Coronary artery (tissue), 2 donors: ENCODE data around the gene PDE9A.
A peak's percentile ranks its signal among the peaks of the same experiment; 100 is the strongest.

Experiments used
- DNase-seq: peaks from one replicate; pipeline ENCODE4 v3.0.0-alpha.2; 2017; ENCODE audit warnings: low spot score
- H3K27ac ChIP-seq, 2 donors: fragments of 200-600 bp; sonication (generic); one replicate each; pipeline ENCODE4 v1.5.1; 2016 to 2019
- H3K4me3 ChIP-seq: fragments of 200-600 bp; sonication (generic); 2 replicates; pipeline ENCODE4 v1.5.1; 2016; ENCODE audit warnings: mild to moderate bottlenecking, moderate library complexity
- CTCF ChIP-seq: fragments of 200-600 bp; sonication (generic); IDR thresholded peaks from one replicate; pipeline ENCODE4 v1.5.1; 2019; ENCODE audit warnings: antibody characterized with exemption

The PDE9A gene

GRCh38 chr21:42668298-42668992 lies 15.0 kb downstream of the PDE9A start:
- H3K27ac ChIP-seq, result peak overlapping the region in 1 of 2 donors; percentile 19
- no peak for TF ChIP-seq CTCF
- DNase-seq, result no peak
- H3K4me3 ChIP-seq, result peak overlapping the region; percentile 12

- no peak for DNase-seq
- Histone ChIP-seq H3K4me3 (peak overlapping the region; percentile 12), H3K27ac (peak overlapping the region in 1 of 2 donors; percentile 19)
- no peak for TF ChIP-seq CTCF
Observed at GRCh38 chr21:42669041-42669440, 15.6 kb downstream of the PDE9A start.

- Histone ChIP-seq H3K27ac (no peak overlapping the region), H3K4me3 (no peak overlapping the region)
- no peak for DNase-seq
- TF ChIP-seq CTCF, result no peak
Observed at GRCh38 chr21:42670058-42670880, 16.8 kb downstream of the PDE9A start.

GRCh38 chr21:42670884-42671283 lies 17.5 kb downstream of the PDE9A start:
- no peak for TF ChIP-seq CTCF
- Histone ChIP-seq H3K4me3 (no peak overlapping the region), H3K27ac (no peak overlapping the region)
- DNase-seq, result no peak

GRCh38 chr21:42671778-42672593 lies 18.6 kb downstream of the PDE9A start:
- DNase-seq, result no peak
- H3K27ac ChIP-seq, result no peak overlapping the region
- H3K4me3 ChIP-seq, result no peak overlapping the region
- TF ChIP-seq CTCF, result no peak

- no peak for DNase-seq
- H3K4me3 ChIP-seq, result no peak overlapping the region
- no peak for TF ChIP-seq CTCF
- H3K27ac ChIP-seq, result peak overlapping the region in 1 of 2 donors; percentile 11
Observed at GRCh38 chr21:42672699-42673458, 19.5 kb downstream of the PDE9A start.
